Keratinocyte (primary cell): ENCODE measurements around the gene LIN9. TPM values are rescaled to one million over a fixed set of nuclear protein-coding genes. Genes with fewer than 3 reads are reported as not detected.

Source experiments
- DNase-seq: peaks from one replicate; pipeline ENCODE4 v3.0.0-alpha.2; 2011; ENCODE audit warnings: low read depth, missing footprints, low spot score
- FAIRE-seq: peaks from 2 replicates; lab custom pipeline; 2011; peaks lifted over from hg19 to GRCh38; lab: Jason Lieb, UNC
- H2AFZ ChIP-seq: 2 replicates; pipeline ENCODE4 v1.6.0; 2012; ENCODE audit warnings: low read length, control low read depth, inconsistent platforms; ENCODE audit not compliant: control insufficient read depth
- H3K27ac ChIP-seq: 2 replicates; pipeline ENCODE4 v1.5.1; 2011; ENCODE audit warnings: low read length; ENCODE audit not compliant: control insufficient read depth, insufficient read depth
- H3K27me3 ChIP-seq: 3 replicates; pipeline ENCODE4 v1.6.0; 2011; ENCODE audit warnings: low read length; ENCODE audit not compliant: control insufficient read depth, insufficient read depth; ENCODE audit errors: extremely low read depth
- H3K36me3 ChIP-seq, 2 experiments: 2 replicates in 1 of 2; 3 replicates in 1 of 2; pipeline ENCODE4 v1.5.1; 2011; ENCODE audit warnings: low read length in 2 of 2, mild to moderate bottlenecking in 1 of 2; ENCODE audit not compliant: control insufficient read depth in 2 of 2, insufficient read depth in 2 of 2; ENCODE audit errors: extremely low read depth in 1 of 2
- H3K4me1 ChIP-seq: 3 replicates; pipeline ENCODE4 v1.5.1; 2011; ENCODE audit warnings: low read length; ENCODE audit not compliant: control insufficient read depth, insufficient read depth; ENCODE audit errors: extremely low read depth
- H3K4me2 ChIP-seq: 3 replicates; pipeline ENCODE4 v1.6.0; 2011; ENCODE audit warnings: low read depth, low read length; ENCODE audit not compliant: control insufficient read depth, insufficient read depth; ENCODE audit errors: extremely low read depth
- H3K4me3 ChIP-seq, 3 experiments: fragments of 200-600 bp in 1 of 3; sonication (generic) in 1 of 3; 2 replicates in 2 of 3; 3 replicates in 1 of 3; pipeline ENCODE4 v1.5.1; 2011 to 2016; ENCODE audit warnings: low read length in 3 of 3, mild to moderate bottlenecking in 3 of 3, control low read depth in 2 of 3, inconsistent platforms in 1 of 3, low read depth in 1 of 3, mixed read lengths in 1 of 3, mixed run types in 1 of 3, moderate library complexity in 1 of 3; ENCODE audit not compliant: control insufficient read depth in 2 of 3, insufficient read depth in 2 of 3; ENCODE audit errors: extremely low read depth in 1 of 3
- H3K79me2 ChIP-seq: 2 replicates; pipeline ENCODE4 v1.6.0; 2012; ENCODE audit warnings: low read length; ENCODE audit not compliant: control insufficient read depth, insufficient read depth
- H3K9ac ChIP-seq: 3 replicates; pipeline ENCODE4 v1.6.0; 2011; ENCODE audit warnings: low read length; ENCODE audit not compliant: control insufficient read depth, insufficient read depth; ENCODE audit errors: extremely low read depth
- H3K9me1 ChIP-seq: 3 replicates; pipeline ENCODE4 v1.6.0; 2011; ENCODE audit warnings: low read length; ENCODE audit not compliant: control insufficient read depth, insufficient read depth; ENCODE audit errors: extremely low read depth
- H3K9me3 ChIP-seq: 2 replicates; pipeline ENCODE4 v1.5.1; 2012; ENCODE audit warnings: low read depth, low read length; ENCODE audit not compliant: control insufficient read depth
- H4K20me1 ChIP-seq: 3 replicates; pipeline ENCODE4 v1.6.0; 2011; ENCODE audit warnings: low read length; ENCODE audit not compliant: control insufficient read depth, insufficient read depth; ENCODE audit errors: extremely low read depth
- EZH2 ChIP-seq: IDR thresholded peaks from one replicate; pipeline ENCODE4 v1.6.1; 2012; ENCODE audit warnings: inconsistent platforms, mild to moderate bottlenecking, low read length, moderate library complexity
- dilution Hi-C: fragments of 300-500 bp; cut with MboI; formaldehyde crosslinking; loops from one replicate; pipeline ENCODE4 v1.7.0; 2020; ENCODE audit warnings: low sequenced_read_pairs; ENCODE audit not compliant: extremely low pct_ligation_motif_present
- polyA plus RNA-seq, 5 experiments: library from polyadenylated mRNA; depleted of rRNA in 3 of 5; stranded (reverse) in 3 of 5; stranded (forward) in 1 of 5; unstranded in 1 of 5; fragments of >200 nt; gene quantifications; 1 replicate in 1 of 5; 2 replicates in 3 of 5; 3 replicates in 1 of 5; pipeline versions ENCODE4 v1.2.1 to v1.2.3, GENCODE V29; 2011 to 2012; ENCODE audit warnings: missing spikeins in 2 of 5, low read depth in 1 of 5, low replicate concordance in 1 of 5
- TF ChIP-seq, protein P1 (sequence below), 3 experiments: IDR thresholded peaks in 1 of 3; conservative IDR thresholded peaks in 1 of 3; optimal IDR thresholded peaks in 1 of 3; 2 replicates in 2 of 3; 3 replicates in 1 of 3; pipeline versions ENCODE3 to v1.5.1; 2011; ENCODE audit warnings: low read length in 3 of 3, mild to moderate bottlenecking in 3 of 3, moderate library complexity in 2 of 3, control low read depth in 1 of 3, inconsistent platforms in 1 of 3; ENCODE audit not compliant: insufficient read depth in 2 of 3; ENCODE audit errors: extremely low read depth in 1 of 3

The LIN9 gene
- polyA plus RNA-seq, 1 donor (not counting 4 experiments of a cell fraction or from before 2014, with no cell fraction given): 5.6 TPM

DNA sequence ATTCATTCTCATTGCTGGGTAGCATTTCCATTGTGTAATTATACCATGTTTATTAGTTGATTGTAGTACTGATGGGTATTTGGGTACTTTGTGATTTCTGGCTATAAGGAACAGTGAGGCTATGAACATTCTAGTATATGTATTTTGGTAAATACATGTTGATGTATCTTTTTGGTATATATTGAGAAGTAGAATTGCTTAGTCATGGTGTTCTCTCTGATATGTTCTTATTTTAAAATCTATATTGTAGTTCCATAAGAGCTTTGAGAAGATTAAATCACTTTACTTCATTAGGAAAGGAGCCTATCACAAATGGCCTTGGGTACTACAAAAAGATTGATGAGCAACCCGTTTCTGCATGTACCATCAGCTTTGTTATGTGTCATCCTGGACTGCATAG lies 72.1 kb downstream of the LIN9 start:
- no peaks in the 10 kb centered on the region for H3K27me3 ChIP-seq
- TF ChIP-seq, protein P1, sequence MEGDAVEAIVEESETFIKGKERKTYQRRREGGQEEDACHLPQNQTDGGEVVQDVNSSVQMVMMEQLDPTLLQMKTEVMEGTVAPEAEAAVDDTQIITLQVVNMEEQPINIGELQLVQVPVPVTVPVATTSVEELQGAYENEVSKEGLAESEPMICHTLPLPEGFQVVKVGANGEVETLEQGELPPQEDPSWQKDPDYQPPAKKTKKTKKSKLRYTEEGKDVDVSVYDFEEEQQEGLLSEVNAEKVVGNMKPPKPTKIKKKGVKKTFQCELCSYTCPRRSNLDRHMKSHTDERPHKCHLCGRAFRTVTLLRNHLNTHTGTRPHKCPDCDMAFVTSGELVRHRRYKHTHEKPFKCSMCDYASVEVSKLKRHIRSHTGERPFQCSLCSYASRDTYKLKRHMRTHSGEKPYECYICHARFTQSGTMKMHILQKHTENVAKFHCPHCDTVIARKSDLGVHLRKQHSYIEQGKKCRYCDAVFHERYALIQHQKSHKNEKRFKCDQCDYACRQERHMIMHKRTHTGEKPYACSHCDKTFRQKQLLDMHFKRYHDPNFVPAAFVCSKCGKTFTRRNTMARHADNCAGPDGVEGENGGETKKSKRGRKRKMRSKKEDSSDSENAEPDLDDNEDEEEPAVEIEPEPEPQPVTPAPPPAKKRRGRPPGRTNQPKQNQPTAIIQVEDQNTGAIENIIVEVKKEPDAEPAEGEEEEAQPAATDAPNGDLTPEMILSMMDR (optimal IDR thresholded peaks at IDR 0.05 in 1 of 3, IDR thresholded peaks at IDR 0.05 in 1 of 3, conservative IDR thresholded peaks at IDR 0.05 in 1 of 3; ENCODE audit: extremely low read depth in 1 of 3, insufficient read depth in 2 of 3, low read length in 3 of 3): no peak
- TF ChIP-seq EZH2: no peak
- no peak overlapping the region for H3K9ac ChIP-seq
- no peaks in the 10 kb centered on the region for H3K79me2 ChIP-seq
- no peak overlapping the region for H3K4me3 ChIP-seq
- H3K4me2 ChIP-seq: no peak overlapping the region
- H2AFZ ChIP-seq: no peak overlapping the region
- no peaks in the 10 kb centered on the region for H3K9me3 ChIP-seq
- peaks cover 2% of the 10 kb centered on the region in 2 experiments for H3K36me3 ChIP-seq
- no peaks in the 10 kb centered on the region for H3K9me1 ChIP-seq
- no peak overlapping the region for H3K27ac ChIP-seq
- no peaks in the 10 kb centered on the region for H3K4me1 ChIP-seq
- no peaks in the 10 kb centered on the region for H4K20me1 ChIP-seq
- dilution Hi-C loops: no loop called here
- FAIRE-seq (no peak), DNase-seq (no peak)

DNA sequence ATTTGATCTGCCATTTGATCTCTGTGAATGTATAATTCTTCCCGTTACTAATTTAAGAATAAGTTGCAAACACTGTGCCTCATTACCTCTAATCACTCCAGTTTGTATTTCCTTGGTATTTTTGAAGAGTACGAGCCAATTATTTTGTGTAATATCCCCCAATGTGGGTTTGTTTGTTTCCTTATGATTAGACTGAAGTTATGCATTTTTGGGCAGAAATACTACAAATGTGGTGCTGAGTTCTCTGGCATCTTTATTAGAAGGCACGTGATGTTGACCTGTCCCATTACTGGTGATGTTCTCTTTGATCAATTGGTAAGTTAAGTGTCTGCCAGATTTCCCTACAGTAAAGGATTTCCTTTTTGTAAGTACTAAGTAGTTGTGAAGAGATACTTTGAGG lies 75.2 kb downstream of the LIN9 start:
- no peak overlapping the region for H2AFZ ChIP-seq
- H3K9me3 ChIP-seq: no peaks in the 10 kb centered on the region
- FAIRE-seq (no peak), DNase-seq (no peak)
- no peak overlapping the region for H3K27ac ChIP-seq
- H3K9me1 ChIP-seq: no peaks in the 10 kb centered on the region
- no peaks in the 10 kb centered on the region for H4K20me1 ChIP-seq
- no peak overlapping the region for H3K4me2 ChIP-seq
- no peaks in the 10 kb centered on the region for H3K4me1 ChIP-seq
- H3K9ac ChIP-seq: no peak overlapping the region
- no peaks in the 10 kb centered on the region for H3K27me3 ChIP-seq
- TF ChIP-seq, protein P1 (optimal IDR thresholded peaks at IDR 0.05 in 1 of 3, IDR thresholded peaks at IDR 0.05 in 1 of 3, conservative IDR thresholded peaks at IDR 0.05 in 1 of 3; ENCODE audit: extremely low read depth in 1 of 3, insufficient read depth in 2 of 3, low read length in 3 of 3): no peak
- TF ChIP-seq EZH2: no peak
- H3K4me3 ChIP-seq: no peak overlapping the region
- dilution Hi-C loops: no loop called here
- peaks cover 5 to 6% of the 10 kb centered on the region in 2 experiments for H3K36me3 ChIP-seq
- no peaks in the 10 kb centered on the region for H3K79me2 ChIP-seq
